Common myeloid progenitor, CD34-positive (primary cell): ENCODE measurements around the gene MYO1H.

Experiments used
- CTCF ChIA-PET: fragments of 350-600 bp; sonication (Branson Sonifier 250); formaldehyde crosslinking; loops from one replicate; lab custom pipeline; 2021; ENCODE audit warnings: antibody characterized with exemption; lab: Charles Lee
- POLR2A ChIA-PET: fragments of 350-600 bp; sonication (Branson Sonifier 250); formaldehyde crosslinking; loops from one replicate; lab custom pipeline; 2021; ENCODE audit warnings: antibody characterized with exemption; lab: Charles Lee
- DNase-seq, 3 donors: peaks; one replicate each; pipeline versions ENCODE4 v3.0.0 to v3.0.0-alpha.2; 2013
- H3K27ac ChIP-seq, 2 experiments: 1 replicate in 1 of 2; 2 replicates in 1 of 2; pipeline ENCODE4 v1.7.0; 2013; ENCODE audit warnings: inconsistent platforms in 2 of 2, low read length in 2 of 2, mild to moderate bottlenecking in 2 of 2, low read depth in 1 of 2, moderate library complexity in 1 of 2; ENCODE audit not compliant: severe bottlenecking in 2 of 2, insufficient read depth in 1 of 2, poor library complexity in 1 of 2
- H3K27me3 ChIP-seq, 5 experiments: replicated peaks in 2 of 5; 1 replicate in 3 of 5; 2 replicates in 2 of 5; pipeline versions ENCODE4 v1.6.1 to v1.7.0; 2013; ENCODE audit warnings: low read length in 4 of 5, mild to moderate bottlenecking in 2 of 5, moderate library complexity in 2 of 5, inconsistent platforms in 1 of 5; ENCODE audit not compliant: insufficient read depth in 5 of 5, control insufficient read depth in 4 of 5
- H3K36me3 ChIP-seq, 4 experiments: 1 replicate in 2 of 4; 2 replicates in 2 of 4; pipeline versions ENCODE4 v1.6.1 to v1.7.0; 2013; ENCODE audit warnings: low read length in 3 of 4, control low read depth in 1 of 4, mild to moderate bottlenecking in 1 of 4; ENCODE audit not compliant: control insufficient read depth in 4 of 4, insufficient read depth in 4 of 4
- H3K4me1 ChIP-seq, 4 experiments: 1 replicate in 3 of 4; 2 replicates in 1 of 4; pipeline versions ENCODE4 v1.6.1 to v1.7.1; 2013; ENCODE audit warnings: low read length in 3 of 4, mild to moderate bottlenecking in 3 of 4, control low read depth in 1 of 4, inconsistent platforms in 1 of 4, moderate library complexity in 1 of 4; ENCODE audit not compliant: control insufficient read depth in 4 of 4, insufficient read depth in 4 of 4; ENCODE audit errors: control extremely low read depth in 1 of 4
- H3K4me3 ChIP-seq, 7 experiments: 1 replicate in 4 of 7; 2 replicates in 3 of 7; pipeline versions ENCODE4 v1.5.1 to v1.7.0; 2013; ENCODE audit warnings: mild to moderate bottlenecking in 7 of 7, low read length in 6 of 7, moderate library complexity in 6 of 7, inconsistent platforms in 2 of 7, low read depth in 2 of 7, control low read depth in 1 of 7; ENCODE audit not compliant: insufficient read depth in 4 of 7, control insufficient read depth in 1 of 7; ENCODE audit errors: extremely low read depth in 1 of 7
- H3K9me3 ChIP-seq, 5 experiments: 1 replicate in 4 of 5; 2 replicates in 1 of 5; pipeline versions ENCODE4 v1.6.1 to v1.7.1; 2013; ENCODE audit warnings: low read length in 4 of 5, mild to moderate bottlenecking in 2 of 5, inconsistent platforms in 1 of 5, low read depth in 1 of 5, moderate library complexity in 1 of 5; ENCODE audit not compliant: control insufficient read depth in 4 of 5, insufficient read depth in 2 of 5; ENCODE audit errors: control extremely low read depth in 1 of 5
- WGBS: methylation state at CpG from one replicate; pipeline ENCODE4 v1.1.5; 2013; ENCODE audit not compliant: insufficient coverage; 5-methylcytosine and 5-hydroxymethylcytosine counted together

MYO1H gene

GRCh38 chr12:109493938-109494337 lies 146.2 kb downstream of the MYO1H start:
- Histone ChIP-seq H3K27ac (no peak overlapping the region), H3K4me3 (no peak overlapping the region), H3K27me3 (no peaks in the 10 kb centered on the region), H3K9me3 (peaks cover 0 to 4% (median 0%) of the 10 kb centered on the region in 5 experiments), H3K4me1 (no peaks in the 10 kb centered on the region), H3K36me3 (peaks cover 18 to 72% (median 44%) of the 10 kb centered on the region in 4 experiments)
- CTCF ChIA-PET: interaction anchor here (1.4 kb wide), 1 partner anchor 12 kb away, joined by 3 read pairs; no protein-coding TSS in a partner anchor
- WGBS: 100% methylated on average over 1 of the region's 1 CpG
- POLR2A ChIA-PET: no interaction called here
- DNase-seq: no peak

GRCh38 chr12:109494348-109494881 lies 146.7 kb downstream of the MYO1H start:
- Histone ChIP-seq H3K4me3 (no peak overlapping the region), H3K27ac (no peak overlapping the region), H3K4me1 (no peaks in the 10 kb centered on the region), H3K27me3 (no peaks in the 10 kb centered on the region), H3K9me3 (peaks cover 0 to 4% (median 0%) of the 10 kb centered on the region in 5 experiments), H3K36me3 (peaks cover 18 to 72% (median 42%) of the 10 kb centered on the region in 4 experiments)
- WGBS: 95% methylated on average over 6 of the region's 7 CpGs
- DNase-seq: no peak
- POLR2A ChIA-PET: no interaction called here
- CTCF ChIA-PET: interaction anchor here (1.0 to 1.4 kb wide), 2 partner anchors 13 to 19 kb away, joined by 3 read pairs; no protein-coding TSS in a partner anchor

DNA sequence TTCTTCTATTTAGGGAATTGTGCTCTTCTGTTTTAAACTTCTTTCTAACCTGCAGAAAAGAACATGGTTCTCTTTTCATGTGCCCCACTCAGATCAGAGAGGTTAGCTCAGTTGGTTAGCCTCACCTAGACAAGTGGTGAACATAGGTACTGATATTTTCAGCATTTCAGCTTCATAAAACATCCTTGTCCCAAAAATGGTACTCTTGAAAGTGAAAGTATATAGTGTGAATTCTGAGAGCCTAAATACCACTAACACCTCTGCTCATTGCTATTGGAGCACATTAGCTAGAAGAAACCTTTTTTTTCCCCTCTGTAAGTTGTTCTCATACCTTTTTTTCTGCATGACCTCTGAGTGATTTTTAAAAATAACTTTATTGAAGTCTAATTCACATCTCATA lies 147.3 kb downstream of the MYO1H start:
- Histone ChIP-seq H3K27ac (no peak overlapping the region), H3K4me3 (no peak overlapping the region), H3K36me3 (peaks cover 17 to 72% (median 39%) of the 10 kb centered on the region in 4 experiments), H3K9me3 (peaks cover 0 to 4% (median 0%) of the 10 kb centered on the region in 5 experiments), H3K4me1 (no peaks in the 10 kb centered on the region), H3K27me3 (no peaks in the 10 kb centered on the region)
- POLR2A ChIA-PET: no interaction called here
- CTCF ChIA-PET: interaction anchor here (1.0 kb wide), 1 partner anchor 19 kb away, joined by 3 read pairs; no protein-coding TSS in a partner anchor
- DNase-seq: no peak

DNA sequence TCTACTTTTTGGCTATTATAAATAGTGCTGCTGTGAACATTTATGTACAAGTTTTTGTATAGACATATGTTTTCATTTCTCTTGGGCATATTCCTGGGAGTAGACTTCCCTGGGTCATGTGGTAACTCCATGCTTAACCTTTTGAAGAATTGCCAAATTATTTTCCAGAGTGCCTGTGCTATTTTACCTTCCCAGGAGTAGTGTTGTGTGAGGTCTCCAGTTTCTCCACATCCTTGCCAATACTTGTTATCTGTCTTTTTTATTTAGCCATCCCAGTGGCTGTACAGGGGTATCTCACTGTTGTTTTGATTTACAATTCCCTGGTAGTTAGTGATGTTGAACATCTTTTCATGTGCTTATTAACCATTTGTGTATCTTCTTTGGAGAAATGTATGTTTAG lies 148.6 kb downstream of the MYO1H start:
- Histone ChIP-seq H3K27me3 (no peaks in the 10 kb centered on the region), H3K36me3 (peaks cover 17 to 75% (median 45%) of the 10 kb centered on the region in 4 experiments), H3K9me3 (peaks cover 0 to 4% (median 0%) of the 10 kb centered on the region in 5 experiments), H3K4me3 (no peak overlapping the region), H3K27ac (no peak overlapping the region), H3K4me1 (no peaks in the 10 kb centered on the region)
- no peak for DNase-seq
- ChIA-PET POLR2A (no interaction called here), CTCF (no interaction called here)

GRCh38 chr12:109497675-109498074 lies 150.0 kb downstream of the MYO1H start:
- H3K27ac ChIP-seq: no peak overlapping the region
- ChIA-PET CTCF (no interaction called here), POLR2A (no interaction called here)
- no peak overlapping the region for H3K4me3 ChIP-seq
- H3K4me1 ChIP-seq: no peaks in the 10 kb centered on the region
- H3K9me3 ChIP-seq: peaks cover 0 to 4% (median 0%) of the 10 kb centered on the region in 5 experiments
- H3K36me3 ChIP-seq: peaks cover 16 to 78% (median 50%) of the 10 kb centered on the region in 4 experiments
- no peak for DNase-seq
- no peaks in the 10 kb centered on the region for H3K27me3 ChIP-seq
- 94% methylated on average over 6 of the region's 7 CpGs for WGBS
